ENCODE results near the gene CCDC149.
A peak's percentile ranks its signal among the peaks of the same experiment; 100 is the strongest.

CCDC149 gene

GRCh38 chr4:24810871-24811631, 101.8 kb downstream of the CCDC149 start:
- in situ Hi-C loops (cut with HindIII; ENCODE audit: low pct_unique_long_range_greater_than_20kb, low sequenced_read_pairs): no loop called here
- TF ChIP-seq JUND (IDR thresholded peaks at IDR 0.05; ENCODE audit: low read depth): no peak
- no peak for DNase-seq (ENCODE audit: low read depth in 1 of 2, low spot score in 1 of 2)

DNA sequence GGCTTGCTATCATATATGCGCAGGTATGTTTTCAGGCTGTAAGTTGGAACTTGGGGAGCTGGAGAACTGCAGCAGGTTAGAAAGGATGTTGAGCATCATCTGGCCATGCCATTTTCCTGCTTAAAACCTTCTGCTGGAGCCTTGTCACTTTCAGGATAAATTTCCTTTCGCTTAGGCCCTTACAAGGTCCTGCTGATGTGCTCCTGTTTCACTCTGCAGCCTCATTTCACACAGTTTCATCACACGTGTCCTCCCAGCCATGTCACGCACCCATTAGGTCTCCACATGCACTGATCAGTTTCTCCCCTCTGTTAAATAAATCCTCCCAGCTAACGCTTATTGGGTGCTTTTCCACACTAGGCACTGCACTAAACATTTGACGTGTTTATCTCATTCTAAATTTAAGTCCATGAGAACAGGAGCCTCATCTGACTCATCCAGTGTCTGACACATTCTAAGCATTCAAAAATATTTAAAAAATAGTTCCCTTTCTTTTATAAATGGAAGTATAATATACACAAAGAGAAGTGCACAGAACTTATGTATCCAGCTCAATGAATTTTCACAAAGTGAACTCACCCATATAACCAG, 102.9 kb downstream of the CCDC149 start:
- TF ChIP-seq JUND (IDR thresholded peaks at IDR 0.05; ENCODE audit: low read depth): no peak
- in situ Hi-C loops (cut with HindIII; ENCODE audit: low pct_unique_long_range_greater_than_20kb, low sequenced_read_pairs): no loop called here
- no peak for DNase-seq (ENCODE audit: low read depth in 1 of 2, low spot score in 1 of 2)

DNA sequence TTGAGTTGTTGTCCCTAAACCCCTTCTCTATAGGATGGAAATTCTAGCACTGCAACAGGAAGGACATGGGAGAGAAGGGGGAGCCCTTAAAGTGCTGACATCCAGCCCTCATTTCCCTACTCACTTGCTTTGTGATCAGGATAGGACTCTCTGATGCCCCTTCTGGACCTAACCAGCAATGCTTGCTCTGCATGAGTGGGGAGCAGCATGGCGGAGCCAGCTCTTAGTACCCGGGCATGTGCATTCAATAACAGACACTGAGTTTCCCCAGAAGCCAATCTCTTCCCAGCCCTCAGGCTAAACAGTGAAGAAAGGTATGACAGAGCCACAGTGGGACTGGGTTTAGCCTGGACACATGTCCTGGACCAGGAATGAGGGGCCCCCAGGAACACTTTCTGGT, 103.5 kb downstream of the CCDC149 start:
- peak in 1 of 2 experiments; percentile 11 for DNase-seq (ENCODE audit: low read depth in 1 of 2, low spot score in 1 of 2)
- in situ Hi-C loops (cut with HindIII; ENCODE audit: low pct_unique_long_range_greater_than_20kb, low sequenced_read_pairs): no loop called here
- no peak for TF ChIP-seq JUND (IDR thresholded peaks at IDR 0.05; ENCODE audit: low read depth)

DNA sequence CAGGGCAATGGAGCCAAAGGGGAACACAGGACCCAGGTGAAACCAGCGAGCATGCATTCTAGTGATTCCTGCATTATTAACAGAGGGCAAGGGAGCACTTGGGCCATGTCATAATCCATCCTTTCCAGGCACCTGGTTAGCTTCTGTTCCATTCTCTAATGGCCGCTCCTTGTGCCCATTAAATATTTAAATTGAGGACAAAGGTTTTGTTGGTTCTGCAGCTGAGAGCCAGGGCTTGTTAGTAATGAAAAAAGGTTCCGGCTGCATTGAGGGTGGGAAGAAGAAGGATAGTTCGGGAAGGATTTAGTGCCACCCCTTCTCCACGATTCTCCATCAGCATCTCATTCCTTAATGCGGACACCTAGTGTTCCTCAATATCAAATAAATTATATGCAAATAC, 103.9 kb downstream of the CCDC149 start:
- in situ Hi-C loops (cut with HindIII; ENCODE audit: low pct_unique_long_range_greater_than_20kb, low sequenced_read_pairs): no loop called here
- no peak for TF ChIP-seq JUND (IDR thresholded peaks at IDR 0.05; ENCODE audit: low read depth)
- no peak for DNase-seq (ENCODE audit: low read depth in 1 of 2, low spot score in 1 of 2)

- DNase-seq (ENCODE audit: low read depth in 1 of 2, low spot score in 1 of 2): no peak
- no peak for TF ChIP-seq JUND (IDR thresholded peaks at IDR 0.05; ENCODE audit: low read depth)
- in situ Hi-C loops (cut with HindIII; ENCODE audit: low pct_unique_long_range_greater_than_20kb, low sequenced_read_pairs): no loop called here
Measured at GRCh38 chr4:24808261-24808660, 104.6 kb downstream of the CCDC149 start.

DNA sequence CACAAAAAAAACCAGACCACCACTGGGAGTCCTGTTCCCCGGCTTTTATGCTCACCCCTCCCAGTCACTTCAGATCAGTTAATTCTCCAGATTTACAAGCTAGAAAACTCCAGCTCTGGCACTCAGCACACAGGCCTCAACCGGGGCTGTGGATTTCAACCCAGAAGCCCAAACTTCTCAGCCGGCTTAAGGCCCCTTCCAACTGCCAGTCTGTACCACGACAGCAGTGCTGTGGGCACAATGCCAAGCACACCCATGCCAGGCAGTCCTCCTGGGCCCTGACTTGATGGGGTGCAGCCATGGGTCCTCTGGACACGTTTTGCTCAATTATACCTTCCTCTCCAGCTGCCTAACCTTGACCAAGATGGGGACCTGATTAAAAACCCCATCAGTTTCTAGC, 105.2 kb downstream of the CCDC149 start:
- no peak for DNase-seq (ENCODE audit: low read depth in 1 of 2, low spot score in 1 of 2)
- no peak for TF ChIP-seq JUND (IDR thresholded peaks at IDR 0.05; ENCODE audit: low read depth)
- in situ Hi-C loops (cut with HindIII; ENCODE audit: low pct_unique_long_range_greater_than_20kb, low sequenced_read_pairs): no loop called here

DNA sequence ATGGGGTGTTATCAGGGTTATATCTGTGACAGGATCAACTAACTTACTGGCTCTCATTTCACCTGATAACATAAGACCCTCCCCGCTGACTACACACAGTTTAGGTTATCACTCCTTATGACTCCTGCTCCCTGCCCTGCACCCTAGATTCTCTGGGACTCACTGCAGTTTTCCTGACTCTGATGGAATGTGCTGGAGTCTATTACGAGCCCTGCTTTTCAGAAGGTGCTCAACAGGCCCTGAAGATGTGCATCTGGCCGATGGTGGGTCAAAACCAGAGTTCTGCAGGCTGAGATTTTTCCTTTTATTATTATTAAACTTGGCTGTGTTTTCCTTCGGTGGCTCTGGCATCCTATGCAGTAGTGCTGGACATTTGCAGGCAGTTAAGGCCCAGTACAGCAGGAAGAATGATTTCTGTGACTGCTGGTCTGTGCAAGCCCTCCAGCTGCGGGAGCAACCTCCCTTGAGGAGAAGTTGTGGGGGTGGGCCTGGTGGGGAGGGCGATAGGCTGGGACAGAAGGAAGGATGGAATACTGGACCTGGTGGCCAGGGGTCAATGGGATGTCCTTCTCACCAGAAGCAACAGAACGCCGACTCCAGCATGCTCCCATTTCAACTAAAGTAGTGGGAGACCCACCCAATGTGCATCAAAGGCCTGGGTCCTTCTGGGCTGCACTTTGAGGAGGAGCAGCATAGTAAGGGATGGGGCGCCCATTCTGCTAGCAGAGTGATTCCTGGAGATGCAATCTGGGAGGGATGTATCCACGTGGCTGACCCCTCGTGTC, 106.4 kb downstream of the CCDC149 start:
- no peak for TF ChIP-seq JUND (IDR thresholded peaks at IDR 0.05; ENCODE audit: low read depth)
- in situ Hi-C loops (cut with HindIII; ENCODE audit: low pct_unique_long_range_greater_than_20kb, low sequenced_read_pairs): no loop called here
- DNase-seq (ENCODE audit: low read depth in 1 of 2, low spot score in 1 of 2): no peak

GRCh38 chr4:24805566-24805965, 107.3 kb downstream of the CCDC149 start:
- TF ChIP-seq JUND (IDR thresholded peaks at IDR 0.05; ENCODE audit: low read depth): no peak
- in situ Hi-C loops (cut with HindIII; ENCODE audit: low pct_unique_long_range_greater_than_20kb, low sequenced_read_pairs): no loop called here
- peak in 1 of 2 experiments; percentile 25 for DNase-seq (ENCODE audit: low read depth in 1 of 2, low spot score in 1 of 2)

- in situ Hi-C loops (cut with HindIII; ENCODE audit: low pct_unique_long_range_greater_than_20kb, low sequenced_read_pairs): no loop called here
- no peak for TF ChIP-seq JUND (IDR thresholded peaks at IDR 0.05; ENCODE audit: low read depth)
- DNase-seq (ENCODE audit: low read depth in 1 of 2, low spot score in 1 of 2): peak in 1 of 2 experiments; percentile 75
Measured at GRCh38 chr4:24805067-24805466, 107.8 kb downstream of the CCDC149 start.

GRCh38 chr4:24802648-24803047, 110.2 kb downstream of the CCDC149 start:
- DNase-seq (ENCODE audit: low read depth in 1 of 2, low spot score in 1 of 2): no peak
- no peak for TF ChIP-seq JUND (IDR thresholded peaks at IDR 0.05; ENCODE audit: low read depth)
- in situ Hi-C loops (cut with HindIII; ENCODE audit: low pct_unique_long_range_greater_than_20kb, low sequenced_read_pairs): no loop called here

DNA sequence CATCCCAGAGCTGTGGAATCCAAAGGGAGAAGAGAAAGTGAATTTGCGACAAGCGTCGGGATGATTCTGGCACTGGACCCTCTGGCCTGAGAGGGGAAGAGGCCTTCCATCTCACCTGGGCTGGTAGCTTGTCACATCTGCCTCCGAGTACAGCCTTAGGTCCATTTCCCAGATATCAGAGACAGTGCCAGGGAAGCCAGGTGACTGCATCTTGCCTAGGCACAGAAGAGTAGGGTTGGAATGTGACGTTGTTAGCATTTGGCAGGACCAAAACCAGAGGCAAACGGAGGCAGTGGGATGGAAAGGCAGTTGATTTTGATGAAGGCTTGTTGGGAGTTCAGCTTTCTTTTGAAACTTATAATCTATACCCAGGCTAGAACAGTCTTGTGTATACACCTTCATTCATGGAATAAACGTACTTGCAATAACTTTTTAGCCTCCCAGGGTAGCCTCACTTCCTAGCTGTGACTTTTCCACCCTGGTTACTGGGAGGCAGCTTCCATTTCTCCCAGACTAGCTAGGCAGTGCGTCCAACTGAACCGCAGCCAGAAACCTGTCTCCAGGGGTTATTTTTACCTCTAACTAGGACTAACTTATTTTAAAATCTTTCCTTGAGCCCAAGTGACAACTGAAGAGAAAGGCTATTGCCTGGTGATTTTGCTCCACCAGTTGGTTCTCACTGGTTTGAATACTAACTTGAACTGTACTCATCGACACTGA, 111.5 kb downstream of the CCDC149 start:
- no peak for DNase-seq (ENCODE audit: low read depth in 1 of 2, low spot score in 1 of 2)
- no peak for TF ChIP-seq JUND (IDR thresholded peaks at IDR 0.05; ENCODE audit: low read depth)
- in situ Hi-C loops (cut with HindIII; ENCODE audit: low pct_unique_long_range_greater_than_20kb, low sequenced_read_pairs): no loop called here

DNA sequence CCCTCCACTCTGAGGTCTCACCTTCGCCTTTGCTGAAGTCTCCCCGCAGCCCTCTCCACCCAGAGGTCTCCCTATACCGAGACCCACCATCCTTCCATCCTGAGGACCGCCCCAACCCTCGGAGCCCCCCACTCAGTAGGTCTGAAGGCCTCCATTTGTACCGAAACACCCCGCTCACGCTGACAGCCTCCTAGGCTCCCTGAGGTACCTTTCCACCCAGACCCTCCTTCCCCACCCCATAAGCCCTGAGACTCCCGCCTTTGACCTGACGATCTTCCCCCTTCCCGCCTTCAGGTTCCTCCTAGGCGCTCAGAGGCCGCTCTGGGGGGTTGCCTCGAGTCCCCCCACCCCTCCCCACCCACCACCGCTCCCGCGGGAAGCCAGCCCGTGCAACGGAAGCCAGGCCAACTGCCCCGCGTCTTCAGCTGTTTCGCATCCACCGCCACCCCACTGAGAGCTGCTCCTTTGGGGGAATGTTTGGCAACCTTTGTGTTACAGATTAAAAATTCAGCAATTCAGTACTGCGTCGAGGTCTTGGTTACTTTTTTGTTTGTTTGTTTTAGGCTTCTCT, 112.4 kb downstream of the CCDC149 start:
- in situ Hi-C loops (cut with HindIII; ENCODE audit: low pct_unique_long_range_greater_than_20kb, low sequenced_read_pairs): no loop called here
- TF ChIP-seq JUND (IDR thresholded peaks at IDR 0.05; ENCODE audit: low read depth): no peak
- no peak for DNase-seq (ENCODE audit: low read depth in 1 of 2, low spot score in 1 of 2)
